HG02678 (cell line): Measurements from ENCODE around the gene BEND3.

Experiments used
- ATAC-seq: cut with Tn5 transposase; IDR thresholded peaks from one replicate; pipeline ENCODE4 v1.9.1; 2021; ENCODE audit warnings: mild to moderate bottlenecking, moderate library complexity; ENCODE audit not compliant: unreplicated experiment

Gene BEND3

DNA sequence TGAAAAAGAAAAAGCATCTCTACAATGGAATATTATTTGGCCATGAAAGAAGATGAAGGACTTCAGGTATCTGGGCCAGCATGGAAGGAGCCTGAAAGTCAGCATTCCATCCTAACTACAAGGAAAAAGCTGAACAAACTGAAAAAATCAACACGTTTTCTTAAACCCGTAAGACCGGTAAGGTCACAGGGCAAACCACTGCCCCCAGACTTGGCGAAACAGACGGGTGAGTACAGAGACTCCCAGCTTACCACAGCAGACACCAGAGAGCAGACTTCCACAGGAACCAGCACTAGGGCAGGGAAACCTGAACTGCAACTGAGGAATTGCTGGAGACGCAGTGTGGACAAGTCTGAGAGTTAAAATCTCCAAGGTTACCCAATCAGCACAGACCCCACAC is 31.4 kb downstream of the BEND3 start:
- no peak for ATAC-seq

DNA sequence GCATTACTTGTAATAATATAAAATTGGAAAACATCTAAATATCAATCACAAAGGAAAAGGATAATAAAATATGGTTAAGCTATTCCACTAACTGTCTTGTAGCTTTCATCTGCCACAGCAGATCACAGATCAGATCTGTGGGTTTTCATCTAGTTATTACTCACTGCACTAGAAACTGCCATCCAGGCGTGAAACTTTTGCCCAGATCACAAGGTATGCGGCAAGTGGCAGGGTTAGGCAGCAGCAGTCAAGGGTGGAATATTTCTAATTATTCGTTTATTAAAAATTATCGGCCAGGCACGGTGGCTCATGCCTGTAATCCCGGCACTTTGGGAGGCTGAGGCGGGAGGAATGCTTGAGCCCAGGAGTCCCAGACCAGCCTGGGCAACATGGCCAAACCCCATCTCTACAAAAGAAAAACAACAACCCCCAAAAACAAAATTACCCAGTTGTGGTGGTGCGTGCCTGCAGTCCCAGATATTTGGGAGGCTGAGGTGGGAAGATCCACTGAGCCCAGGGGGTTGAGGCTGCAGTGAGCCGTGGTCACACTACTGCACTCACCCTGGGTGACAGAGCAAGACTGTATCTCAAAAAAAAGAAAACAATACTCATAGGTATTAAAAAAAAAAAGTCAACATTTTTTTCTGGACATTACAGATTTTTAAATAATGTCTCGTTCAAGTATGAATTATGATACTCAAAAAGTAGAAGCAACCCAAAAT is 32.1 kb downstream of the BEND3 start:
- ATAC-seq = peak; percentile 75

DNA sequence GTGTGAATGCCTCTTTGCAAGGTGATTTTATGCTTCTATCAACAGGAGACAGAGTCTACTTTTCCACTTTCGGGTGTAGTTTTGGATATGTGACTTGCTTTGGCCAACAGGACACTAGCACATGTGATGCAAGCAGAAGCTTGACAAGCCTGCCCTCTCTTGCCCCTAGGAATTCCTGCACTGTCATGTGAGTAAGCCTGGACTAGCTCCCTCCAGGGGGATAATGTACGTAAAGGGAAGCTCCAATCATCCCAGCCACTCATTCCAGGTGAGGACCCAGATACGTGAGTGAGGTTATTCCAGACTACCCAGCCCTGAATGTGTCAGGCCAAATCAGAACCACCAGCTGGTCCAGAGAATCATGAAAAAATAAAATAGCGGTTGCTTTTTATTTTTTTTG is 33.3 kb downstream of the BEND3 start:
- no peak for ATAC-seq

DNA sequence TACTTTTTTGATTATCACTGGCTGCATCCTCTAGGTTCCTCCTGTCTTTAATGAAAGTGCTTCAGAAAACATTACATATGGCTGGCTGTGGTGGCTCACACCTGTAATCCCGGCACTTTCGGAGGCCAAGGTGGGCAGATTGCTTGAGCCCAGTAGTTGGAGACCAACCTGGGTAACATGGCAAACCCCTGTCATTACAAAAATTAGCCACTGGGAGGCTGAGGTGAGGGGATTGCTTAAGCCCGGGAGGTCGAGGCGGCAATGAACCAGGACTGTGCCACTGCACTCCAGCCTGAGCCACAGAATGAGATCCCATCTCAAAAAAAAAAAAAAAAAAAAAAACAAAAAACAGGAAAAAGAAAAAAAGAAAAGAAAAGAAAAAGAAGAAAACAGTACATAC is 35.3 kb downstream of the BEND3 start:
- peak; percentile 40 for ATAC-seq

DNA sequence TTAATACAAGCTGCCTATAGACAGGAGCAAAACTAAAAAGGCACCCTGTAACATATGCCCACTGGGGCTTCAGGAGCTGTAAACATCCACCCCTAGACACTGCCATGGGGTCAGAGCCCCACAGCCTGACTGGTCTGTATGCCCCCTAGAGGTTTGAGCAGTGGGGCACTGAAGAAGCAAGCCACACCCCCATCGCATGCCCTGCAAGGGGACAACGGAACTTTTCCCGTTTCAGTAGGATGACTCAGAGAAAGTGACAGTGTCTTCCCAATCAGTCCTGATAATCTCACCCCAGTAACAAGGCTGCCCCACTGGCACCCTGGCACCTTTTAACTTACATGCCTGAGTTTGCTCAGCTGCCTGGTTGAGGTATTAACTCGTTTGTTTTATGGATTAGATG is 35.9 kb downstream of the BEND3 start:
- ATAC-seq = no peak

DNA sequence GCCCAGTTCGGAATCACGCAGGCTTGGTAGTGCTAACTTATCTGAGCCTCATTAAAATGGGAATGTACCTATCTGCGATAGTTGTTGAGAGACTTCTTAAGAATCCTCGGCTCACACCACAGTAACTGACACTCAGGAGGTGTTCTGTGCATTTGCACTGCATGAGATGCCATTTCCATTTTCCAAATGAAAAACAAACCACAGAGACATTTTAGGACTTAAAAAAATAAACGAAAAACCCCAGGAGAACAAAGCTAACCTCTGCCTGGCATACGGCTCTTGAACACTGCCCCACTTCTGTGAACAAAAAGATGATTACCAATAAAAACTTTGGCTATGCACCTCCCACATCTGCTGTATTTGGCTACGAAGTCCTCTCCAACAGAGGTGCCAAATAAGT is 37.6 kb downstream of the BEND3 start:
- ATAC-seq = no peak

DNA sequence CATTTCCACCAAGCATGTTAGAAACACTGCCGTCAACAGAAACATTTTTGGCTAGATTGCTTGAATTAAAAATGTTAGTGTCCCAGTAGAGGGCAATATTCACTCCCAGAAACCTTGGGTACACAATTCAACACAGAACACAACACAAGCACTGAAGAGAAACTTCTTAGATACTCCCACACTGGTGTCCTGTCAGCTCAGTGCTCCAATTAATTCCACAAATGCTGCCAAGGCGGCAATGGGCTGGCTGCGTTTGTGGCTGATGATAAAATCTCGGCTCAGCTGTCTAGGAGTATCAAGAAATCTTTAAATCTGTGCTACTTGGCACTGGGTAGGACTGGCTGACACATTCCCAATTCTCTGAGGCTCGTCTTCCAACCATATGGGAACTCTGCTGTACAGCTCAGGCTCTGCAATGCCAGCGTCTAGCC is 39.3 kb downstream of the BEND3 start:
- no peak for ATAC-seq

DNA sequence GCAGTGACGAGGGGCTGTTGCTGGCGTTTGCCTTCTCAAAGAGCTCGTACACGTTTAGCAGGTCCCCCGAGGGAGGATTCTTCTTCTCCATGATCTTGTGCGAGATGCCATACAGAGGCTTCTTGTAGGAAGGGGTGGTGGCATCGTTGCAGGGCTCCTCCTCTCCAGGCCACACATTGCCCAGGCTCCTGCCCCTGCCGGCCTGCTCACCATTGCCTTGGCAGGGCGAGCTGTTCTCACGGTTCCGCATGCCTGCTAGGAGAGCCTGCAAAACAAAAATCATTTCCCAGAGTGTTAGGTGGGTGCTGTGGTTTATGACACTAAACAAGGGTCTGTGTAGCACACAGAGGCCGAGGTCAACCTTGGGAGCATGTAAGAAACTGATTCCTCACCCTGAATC is 44.6 kb downstream of the BEND3 start:
- ATAC-seq = no peak

DNA sequence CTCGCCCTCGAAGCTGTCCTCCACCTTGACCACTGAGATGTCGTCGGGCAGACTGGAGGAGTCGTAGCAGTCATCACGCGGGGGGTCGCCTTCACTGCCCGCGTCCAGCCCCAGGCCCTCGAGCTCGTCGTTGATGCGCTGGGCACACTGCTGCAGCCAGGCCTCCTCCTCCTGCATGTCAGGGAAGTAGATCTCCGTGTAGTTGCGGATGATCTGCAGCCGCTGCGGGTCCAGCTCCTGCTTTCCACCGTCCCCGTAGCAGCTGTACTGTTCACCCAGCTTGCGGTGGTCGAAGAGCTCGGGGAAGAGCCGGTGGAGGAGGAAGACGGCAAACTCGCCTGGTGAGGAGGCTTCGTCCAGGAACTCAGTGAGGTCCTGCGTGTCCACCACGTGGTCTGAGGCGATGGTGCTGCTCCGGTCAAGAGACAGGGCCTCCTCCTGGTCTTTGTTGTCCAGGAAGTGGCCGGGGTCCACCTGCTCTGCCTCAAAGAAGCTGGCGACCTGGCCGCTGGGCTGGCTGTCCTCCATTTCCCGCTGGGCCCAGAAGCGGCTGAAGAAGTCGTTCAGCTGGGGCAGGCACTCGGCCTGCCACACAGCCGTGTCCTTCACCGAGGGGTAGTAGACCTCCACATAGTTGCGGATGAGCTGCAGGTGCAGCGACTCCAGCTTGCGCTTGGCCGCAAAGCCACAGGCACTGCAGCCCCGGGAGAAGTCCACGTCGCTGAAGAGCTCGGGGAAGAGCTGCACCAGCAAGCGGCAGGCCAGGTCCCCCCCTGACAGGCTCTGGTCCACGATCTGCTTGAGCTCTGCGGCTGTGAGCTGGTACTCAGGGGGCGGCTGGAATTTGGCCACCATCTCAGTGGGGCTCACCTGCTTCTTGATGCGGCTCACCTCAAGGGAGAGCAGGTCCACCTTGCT is 45.4 kb downstream of the BEND3 start:
- ATAC-seq = no peak

DNA sequence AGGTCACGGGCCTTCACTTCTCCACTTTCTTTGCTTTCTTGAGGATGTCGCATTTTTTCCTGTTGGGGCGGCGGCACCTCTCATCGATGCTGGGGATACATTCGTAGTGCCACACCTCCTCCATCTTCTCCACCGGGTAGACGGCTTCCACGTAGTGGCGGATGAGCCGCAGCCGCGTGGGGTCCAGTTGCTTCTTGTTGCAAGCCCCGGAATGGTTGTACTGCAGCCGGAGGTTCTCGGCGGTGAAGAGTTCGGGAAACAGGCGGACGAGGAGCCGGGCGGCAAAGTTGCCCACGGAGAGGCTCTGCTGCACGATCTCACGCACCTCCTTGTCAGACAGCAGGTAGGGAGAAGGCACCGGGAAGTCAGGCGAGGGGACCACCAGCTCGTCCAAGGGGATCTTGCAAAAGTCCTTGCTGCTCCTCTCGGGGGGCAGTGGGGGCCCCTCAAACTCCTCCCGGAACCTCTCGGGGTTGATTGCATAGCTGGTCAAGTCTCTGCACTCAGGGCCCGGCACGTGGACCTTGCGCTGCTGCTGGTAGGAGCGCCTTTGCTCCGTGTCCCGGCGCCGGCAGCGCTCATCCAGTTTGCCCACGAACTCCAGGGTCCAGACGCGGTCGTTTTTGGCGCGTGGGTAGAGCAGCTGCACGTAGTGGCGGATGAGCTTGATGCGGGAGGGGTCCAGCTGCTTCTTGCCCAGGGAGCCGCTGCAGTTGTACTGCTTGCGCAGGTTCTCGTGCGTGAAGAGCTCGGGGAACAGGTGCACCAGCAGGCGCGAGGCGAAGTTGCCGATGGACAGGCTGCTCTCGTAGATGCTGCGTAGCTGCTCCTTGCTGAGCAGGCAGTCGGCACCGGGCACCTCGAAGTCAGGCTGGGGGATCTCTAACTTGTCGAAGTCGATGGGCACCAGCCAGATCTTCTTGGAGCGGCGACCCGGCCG is 46.4 kb downstream of the BEND3 start:
- no peak for ATAC-seq

DNA sequence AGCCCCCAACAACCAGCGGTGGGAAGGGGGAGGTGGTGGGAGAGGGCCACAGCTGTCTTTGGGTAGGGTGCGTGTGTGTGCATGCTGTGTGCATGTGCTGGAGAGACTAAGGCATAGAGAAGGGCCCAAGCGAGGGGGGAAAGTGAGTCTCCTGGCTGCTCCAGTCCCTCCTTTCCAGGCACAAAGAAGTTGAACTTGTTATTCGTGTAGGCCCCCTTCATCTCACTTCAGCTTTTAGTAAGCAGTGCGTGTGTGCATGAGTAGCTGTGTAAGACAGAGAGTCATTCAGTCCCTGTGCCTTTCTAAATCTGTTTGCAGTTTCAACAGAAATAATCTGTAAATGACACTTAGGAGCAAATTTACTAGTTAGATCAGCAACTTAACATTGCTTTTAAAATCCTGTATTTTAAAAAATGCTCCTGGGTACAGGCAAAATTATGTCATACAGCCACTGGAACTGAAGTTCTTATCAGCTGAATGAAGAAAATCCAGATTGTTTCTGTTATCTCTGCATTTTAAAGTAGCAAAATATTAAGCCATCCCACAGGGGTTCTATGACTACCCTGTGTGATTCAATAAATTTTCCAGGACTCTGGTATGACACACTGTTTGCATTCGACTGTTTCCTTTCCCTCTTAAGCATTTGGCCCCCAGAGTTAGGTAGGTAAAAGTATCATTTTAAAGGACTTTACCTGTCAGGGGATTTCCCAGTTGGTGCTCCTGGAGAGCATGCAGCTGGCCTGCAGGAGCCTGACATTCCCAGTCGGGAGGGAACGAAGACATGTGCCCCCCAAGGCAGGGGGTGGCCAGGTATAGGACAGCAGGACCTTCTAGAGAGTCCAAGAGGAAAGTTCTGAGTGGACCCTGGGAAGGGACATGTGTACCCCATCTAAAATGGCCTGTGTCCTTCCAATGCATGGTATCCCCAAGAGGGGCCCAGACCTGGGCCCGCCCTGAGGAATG is 48.3 kb downstream of the BEND3 start:
- no peak for ATAC-seq

DNA sequence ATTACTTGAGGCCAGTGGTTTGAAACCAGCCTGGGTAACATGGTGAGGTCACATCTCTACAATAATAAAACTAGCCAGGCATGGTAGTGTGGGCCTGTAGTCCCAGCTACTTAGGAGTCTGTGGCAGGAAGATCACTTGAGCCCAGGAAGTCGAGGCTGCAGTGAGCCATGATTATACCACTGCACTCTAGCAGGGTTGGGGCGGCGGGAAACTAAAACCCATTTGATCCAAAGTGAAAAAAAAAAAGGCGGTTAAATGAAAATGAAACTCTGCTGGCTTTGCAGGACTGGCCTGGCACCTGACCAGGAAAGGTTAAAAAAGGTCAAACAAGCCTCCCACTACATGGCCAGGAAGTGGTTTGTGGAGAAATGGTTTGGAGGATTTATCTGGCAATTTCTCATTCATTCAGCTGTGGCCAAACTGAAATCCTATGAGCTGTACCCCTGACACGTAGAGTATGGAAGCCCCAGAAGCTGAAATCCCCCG is 50.7 kb downstream of the BEND3 start:
- peak; percentile 40 for ATAC-seq

DNA sequence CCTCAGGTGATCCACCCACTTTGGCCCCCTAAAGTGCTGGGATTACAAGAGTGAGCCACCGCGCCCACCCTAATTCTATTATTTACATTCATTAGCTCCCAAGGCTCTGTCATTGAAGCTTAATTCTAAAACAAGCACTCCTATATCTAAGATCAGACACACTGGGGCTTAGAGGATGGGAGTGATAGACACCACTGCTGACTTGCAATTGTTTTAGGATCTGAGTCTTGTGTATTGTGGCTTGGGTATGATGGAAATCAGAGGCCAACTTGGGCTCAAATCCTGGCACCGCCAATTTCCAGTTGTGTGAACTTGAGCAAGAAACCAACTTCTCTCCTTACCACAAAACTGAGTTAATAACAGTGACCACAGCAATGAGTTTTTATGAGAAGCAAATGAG is 52.6 kb downstream of the BEND3 start:
- no peak for ATAC-seq

DNA sequence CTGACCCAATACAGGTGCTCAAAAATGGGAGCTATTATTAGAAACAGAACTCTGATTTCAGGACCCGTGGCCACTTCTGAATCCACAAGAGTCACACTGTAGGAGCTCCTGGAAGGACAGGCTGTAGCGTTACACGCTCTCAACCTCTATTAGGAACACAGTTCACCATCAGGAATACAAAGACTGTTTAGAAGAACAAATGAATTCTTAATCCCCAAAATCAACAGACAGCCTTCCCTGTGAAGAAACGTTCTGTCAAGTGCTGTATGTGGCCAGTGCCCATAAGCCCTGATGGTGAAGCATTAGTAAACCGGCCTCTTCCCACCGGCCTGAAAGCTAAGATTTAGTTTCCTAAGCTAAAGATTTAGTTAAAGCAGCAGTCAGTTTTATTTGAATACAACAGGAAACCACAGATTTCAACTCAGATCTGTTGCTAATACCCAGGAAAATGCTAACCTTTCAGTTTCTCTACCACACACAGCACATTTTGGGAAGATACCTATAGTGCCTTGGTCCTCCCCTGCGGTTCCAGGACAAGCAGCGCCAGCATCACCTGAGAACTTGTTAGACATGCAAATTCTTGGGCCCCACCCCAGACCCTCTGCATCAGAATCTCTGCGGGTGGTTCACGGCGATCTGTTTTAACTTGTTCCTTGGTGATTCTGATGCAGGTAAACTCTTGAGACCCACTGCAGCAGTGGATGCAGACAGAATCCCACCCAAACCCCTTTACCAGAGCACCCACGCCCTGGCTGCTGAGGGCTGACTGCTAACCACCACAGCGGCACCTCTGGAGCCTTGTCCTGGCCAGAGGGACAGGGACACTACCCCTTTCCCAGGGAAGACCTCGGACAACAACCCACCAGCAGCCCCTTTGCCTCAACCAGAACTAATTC is 53.9 kb downstream of the BEND3 start:
- peak; percentile 63 for ATAC-seq

DNA sequence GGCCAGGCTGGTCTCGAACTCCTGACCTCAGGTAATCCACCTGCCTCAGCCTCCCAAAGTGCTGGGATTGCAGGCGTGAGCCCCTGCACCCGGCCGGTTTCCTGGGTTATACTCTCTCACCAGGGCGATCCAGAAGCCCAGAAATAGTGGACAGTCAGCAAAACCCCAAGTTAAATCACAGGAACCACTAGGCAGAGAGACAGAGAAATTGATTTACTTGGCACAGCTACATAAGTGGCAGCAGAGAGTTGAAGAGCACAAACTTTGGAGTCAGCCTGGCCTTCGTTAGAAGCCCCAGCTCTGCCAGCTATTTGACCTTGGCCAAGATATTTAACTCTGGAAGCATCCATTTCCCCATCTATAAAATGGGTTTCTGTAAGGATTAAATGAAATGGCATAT is 54.6 kb downstream of the BEND3 start:
- ATAC-seq = no peak

DNA sequence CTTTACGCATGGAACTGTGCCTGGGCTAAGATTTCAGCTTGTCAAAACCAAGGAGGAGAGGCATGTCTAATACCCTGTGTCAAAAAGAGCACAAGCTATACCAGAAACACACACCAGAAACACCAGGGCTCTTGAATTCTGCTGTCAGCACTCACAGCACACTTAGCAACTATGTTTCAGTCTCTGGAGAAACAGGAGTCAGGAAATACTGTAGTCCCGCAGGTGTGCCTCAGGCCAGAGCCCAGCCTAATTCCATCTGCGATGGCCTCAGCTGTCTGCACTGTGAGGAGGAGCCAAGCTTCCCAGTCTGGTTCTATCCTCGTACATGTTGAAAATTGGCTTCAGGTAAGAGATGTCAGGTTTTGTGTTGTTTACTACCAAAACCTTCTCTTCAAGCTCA is 55.7 kb downstream of the BEND3 start:
- no peak for ATAC-seq

DNA sequence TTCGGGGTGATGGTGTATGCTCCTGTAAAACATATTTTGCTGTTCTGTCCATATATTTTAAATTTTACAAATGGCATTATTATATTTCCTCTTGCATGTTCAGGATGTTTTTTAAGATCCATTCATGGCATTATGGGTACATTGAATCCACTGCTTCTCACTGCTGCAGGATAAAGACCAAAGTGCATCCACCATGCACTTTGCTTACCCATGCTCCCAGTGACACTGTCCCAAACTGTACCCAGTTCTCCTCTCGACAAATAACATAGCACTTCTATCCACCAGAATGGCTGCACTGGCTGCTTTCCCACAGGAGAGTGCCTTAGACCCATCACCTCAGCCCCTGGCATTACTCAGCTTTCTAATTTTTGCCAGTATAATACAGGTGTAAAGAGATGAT is 57.6 kb downstream of the BEND3 start:
- no peak for ATAC-seq

DNA sequence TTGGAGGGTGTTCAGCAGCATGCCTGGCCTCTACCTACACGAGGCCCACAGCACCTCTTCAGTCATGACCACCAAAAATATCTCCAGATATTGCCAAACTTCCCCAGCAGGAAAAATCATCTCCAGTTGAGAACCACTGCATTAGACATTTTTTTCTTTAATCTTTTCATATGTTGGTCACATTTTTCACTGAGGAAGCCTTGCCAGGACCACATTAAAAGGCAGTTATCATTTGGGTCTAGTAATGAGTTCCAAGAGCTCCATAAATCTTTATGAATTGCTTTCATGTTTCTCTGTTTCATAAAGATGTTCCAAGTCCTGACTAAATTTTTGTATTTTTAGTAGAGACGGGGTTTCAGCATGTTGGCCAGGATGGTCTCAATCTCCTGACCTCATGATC is 58.5 kb downstream of the BEND3 start:
- no peak for ATAC-seq

DNA sequence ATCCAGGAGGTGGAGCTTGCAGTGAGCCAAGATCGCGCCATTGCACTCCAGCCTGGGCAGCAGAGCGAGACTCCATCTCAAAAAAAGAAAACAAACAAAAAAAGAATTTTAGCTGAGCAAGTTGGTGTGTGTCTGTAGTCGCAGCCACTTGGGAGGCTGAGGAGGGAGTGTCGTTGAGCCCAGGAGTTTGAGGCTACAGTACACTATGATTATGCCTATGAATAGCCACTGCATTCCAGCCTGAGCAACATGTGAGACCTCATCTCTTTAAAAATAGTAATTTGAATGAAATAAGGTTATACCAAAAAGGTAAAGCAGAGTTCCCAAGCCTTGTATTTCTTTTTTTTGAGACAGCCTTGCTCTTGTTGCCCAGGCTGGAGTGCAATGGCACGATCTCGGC is 67.5 kb downstream of the BEND3 start:
- ATAC-seq = no peak
